GM18861 (cell line): Measurements from ENCODE around the gene IL1RL2.

Experiments used
- ATAC-seq: cut with Tn5 transposase; IDR thresholded peaks from one replicate; pipeline ENCODE4 v1.9.1; 2021; ENCODE audit not compliant: unreplicated experiment

Gene IL1RL2

DNA sequence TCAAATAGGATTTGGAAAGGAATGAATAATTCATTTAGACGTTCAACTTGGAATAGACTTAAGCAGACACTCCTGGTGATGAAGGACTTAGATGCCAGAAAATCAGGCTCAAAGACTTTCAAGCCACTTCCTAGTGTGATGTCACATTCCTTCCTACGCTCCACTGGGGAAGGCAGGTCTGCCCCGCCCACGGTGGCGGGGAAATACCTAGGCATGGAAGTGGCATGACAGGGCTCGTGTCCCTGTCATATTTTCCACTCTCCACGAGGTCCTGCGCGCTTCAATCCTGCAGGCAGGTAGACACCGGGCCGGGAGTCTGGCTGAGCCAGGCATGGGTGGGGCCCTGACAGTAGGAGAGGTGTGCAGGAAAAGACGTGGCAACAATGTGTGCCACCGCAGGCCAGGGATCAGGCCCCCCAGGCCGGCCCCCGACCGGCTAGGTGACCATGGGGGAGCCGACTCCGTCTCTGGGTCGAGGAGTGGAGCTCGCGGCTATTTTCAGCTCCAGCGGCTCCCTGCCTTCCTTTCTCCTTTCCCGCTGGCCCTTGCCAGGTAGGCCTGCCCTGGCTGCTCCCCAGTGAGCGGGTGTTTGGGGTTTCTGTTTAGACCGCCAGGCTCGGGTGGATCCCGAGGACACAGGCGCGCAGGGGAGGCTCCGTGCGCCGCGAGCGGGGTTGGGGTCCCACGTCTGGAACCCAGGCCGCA, at the start of gene IL1RL2:
IL1RL2 (plus strand) TSS at position 233 of the 705 bp plus-strand sequence. CDS start 845 bp downstream, outside the sequence.
- no peak for ATAC-seq

DNA sequence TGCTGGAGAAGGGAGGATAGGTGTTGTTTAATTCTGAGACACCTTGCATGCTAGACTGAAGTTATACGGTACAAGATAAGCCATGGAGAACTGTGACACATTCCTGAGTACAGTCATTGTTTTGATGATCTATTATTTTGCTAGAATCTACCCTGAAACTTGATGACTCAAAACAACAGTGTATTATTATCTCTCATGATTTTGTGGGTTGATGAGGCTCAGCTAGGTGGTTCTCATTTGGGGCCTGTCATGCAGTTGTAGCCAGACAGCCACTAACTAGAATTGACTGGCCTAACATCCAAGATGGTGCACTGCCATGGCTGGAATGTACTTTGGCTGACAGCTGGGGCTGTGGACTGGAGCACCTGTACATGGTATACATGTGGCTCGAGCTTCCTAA, 49.7 kb upstream of the IL1RL2 start:
- ATAC-seq, result no peak

DNA sequence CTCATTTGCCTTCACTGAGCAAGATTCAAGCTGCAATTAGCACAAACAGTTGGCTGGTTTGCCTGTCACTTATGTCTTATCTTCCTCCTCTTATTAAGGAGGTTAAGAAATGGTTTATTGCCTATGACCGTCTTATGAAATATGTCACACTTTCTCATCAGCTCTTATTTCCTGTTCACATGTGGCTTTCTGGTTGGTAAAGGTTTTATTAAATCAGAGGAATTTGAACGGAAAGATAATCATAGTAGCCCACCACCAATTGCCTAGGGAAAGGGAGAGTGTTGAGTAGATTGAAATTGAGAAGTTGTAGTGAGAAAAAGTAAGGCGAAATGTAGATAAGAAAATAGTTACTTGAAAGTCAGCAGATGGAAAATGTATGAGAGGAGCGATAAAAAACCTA, 48.5 kb upstream of the IL1RL2 start:
- no peak for ATAC-seq

DNA sequence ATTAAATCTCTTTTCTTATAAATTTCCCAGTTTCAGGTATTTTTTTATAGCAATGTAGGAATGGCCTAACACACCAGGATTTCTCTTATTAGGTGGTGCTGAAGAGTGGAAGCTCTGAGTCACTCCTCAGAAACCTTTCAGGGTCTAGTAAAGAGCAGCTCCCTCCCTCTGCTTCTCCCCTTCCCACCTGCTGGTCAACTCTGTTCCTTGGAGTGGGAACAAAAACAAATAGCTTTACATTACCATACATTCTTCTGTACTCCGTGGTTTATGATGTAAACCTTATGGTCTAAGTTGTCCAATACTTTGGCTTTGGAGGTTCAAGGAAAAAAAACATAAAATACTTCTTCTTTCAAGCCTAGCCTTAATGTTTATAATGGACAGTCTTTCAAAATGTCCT, 47.0 kb upstream of the IL1RL2 start:
- no peak for ATAC-seq

DNA sequence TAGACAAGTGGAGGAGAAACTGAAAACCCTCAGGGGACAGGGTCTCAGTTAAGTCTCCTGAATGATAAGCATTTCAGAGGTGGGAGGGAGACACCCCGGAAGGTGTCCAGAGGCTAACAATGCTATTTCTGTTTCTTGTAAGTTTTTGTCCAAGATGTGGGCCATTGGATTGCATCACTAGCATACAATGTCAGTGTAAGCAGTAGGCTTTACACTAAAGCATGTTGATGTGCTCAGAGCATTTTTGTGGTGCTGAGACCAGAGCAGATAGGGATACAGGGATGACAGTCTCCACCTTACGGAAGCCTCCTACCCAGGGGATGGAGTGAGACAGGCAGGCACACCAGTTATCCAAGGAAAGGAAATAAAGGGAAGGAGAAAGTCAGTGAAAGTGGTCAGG, 46.4 kb upstream of the IL1RL2 start:
- no peak for ATAC-seq

DNA sequence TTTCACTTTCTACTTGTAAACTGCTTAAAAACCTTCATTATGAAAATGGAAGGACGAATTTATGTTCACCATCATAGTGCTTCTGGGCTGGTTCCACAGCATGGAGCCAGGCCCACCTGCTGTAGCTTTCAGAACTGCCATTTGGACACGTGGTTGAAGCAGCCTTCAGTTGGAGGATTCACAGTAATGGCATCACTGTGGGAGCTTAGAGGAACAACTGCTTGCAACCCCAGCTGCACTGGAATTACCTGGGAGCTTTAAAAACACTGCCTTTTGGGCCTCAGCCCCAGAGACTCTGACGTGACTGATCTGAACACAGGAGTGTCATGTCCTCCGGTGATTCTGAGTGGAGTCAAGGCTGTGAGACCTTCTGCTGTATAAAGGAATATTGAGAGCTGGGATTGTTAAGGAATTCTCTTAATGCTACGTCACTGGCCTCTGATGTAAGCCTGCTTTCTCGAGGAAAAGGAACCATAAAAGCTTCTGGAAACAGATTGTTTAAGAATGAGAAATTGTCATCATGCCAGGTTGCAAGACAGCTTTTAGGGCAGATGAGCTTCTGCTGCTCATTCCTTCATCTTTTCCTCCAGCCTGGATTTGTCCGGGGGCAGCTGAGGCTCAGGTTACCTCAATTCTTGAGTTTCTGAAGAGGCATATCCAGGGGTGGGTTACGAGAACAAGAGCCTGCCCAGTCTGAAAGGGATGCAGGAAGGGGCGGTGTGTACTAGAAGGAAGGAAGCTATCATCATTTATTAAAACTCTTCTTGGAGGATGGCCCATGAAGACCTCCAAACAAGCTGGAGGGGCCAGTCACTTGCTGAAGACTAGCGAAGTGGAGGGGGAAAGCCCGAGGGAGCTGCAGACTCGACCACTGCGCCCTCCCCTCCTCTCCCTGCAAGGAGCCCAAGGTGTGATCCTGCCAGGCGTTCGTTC, 45.5 kb upstream of the IL1RL2 start:
- ATAC-seq, result no peak

DNA sequence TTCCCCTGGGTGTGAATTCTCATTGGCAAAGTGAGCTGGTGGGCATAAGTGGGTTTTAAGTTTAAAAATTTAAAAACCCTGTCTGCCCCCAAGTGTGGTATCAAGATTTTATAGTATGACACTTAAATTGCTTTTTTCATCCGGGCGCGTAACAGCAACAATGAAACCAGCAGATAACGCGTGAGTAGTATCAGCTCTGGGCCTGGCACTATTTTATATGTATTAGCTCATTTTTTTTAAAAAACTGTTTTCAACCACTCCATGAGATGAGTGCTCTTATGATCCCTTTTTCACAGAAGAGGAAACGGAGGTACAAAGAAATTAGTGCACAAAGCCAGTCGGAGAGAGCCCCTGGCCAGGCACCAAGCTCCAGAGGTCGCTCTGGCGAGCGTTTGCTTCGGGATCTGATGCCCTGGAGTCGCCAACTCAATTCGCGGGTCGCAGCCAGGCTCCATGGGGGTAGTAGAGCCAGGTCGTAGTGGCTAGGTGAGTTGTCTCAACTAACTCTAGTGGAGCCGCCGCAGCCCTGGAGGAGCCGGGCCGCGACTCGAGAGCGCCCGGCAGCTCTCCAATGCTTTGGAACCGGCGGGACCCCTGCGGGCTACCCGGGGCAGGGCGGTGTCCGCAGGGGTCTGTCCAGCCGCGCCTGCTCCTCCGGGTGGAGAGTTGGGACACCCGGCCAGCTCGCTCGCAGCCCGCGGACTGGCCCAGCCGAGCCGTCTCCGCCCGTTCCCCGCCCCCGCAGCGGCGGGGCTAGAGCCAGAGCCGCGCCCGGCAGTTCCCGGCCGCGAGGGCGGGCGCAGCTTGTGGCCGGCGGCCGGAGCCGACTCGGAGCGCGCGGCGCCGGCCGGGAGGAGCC, 44.6 kb upstream of the IL1RL2 start, which contains the start of gene IL1R1:
IL1R1 (plus strand) TSS at position 777 of the 859 bp plus-strand sequence. CDS start 14,979 bp downstream, outside the sequence.
- no peak for ATAC-seq

DNA sequence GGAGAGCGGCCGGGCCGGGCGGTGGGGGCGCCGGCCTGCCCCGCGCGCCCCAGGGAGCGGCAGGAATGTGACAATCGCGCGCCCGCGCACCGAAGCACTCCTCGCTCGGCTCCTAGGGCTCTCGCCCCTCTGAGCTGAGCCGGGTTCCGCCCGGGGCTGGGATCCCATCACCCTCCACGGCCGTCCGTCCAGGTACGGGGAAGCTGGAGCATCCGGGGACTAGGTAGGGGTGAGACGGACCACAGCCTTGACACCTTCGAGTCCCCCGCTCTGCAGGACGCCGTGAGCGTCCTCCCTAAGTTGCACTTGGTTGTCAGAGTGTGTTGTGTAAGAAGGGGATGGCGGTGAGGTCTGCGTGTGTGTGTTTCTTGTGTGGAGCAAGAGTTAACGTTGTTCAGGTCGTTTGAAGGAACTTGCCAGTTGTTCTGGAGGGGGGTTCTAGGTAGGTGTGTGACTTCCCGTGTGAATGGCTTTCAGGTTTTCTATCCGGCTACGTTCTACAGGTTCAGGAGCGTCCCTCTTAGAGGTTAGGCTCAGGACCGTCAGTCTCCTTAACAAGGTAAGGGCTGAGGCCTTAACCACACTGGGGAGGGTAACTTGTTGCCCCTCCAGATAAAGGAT, 43.9 kb upstream of the IL1RL2 start:
- no peak for ATAC-seq

DNA sequence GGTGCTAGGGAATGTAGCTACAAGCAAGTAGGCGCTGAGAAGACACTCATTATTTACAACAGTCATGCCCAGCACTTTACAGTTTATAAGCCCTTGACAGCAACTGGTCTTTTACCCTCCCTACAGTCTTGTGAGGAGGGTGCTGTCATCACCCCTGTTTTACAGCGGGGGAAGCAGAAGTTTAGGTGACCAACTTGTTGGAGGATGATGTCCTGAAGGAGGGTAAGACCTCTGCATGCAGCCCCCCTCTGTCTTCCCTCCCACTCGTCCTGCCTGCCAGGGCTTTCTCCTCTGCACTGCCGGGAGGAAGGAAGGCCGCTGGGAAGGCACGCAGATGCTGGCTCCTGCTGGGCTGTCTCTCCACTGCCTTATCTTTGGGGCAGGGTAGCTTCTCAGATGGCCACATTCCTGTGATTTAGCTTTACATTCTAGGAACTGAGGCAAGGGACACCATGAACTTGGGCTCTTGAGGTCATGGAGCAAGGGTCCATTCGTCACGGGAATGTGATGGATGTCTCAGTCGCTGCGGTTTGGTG, 43.3 kb upstream of the IL1RL2 start:
- no peak for ATAC-seq

DNA sequence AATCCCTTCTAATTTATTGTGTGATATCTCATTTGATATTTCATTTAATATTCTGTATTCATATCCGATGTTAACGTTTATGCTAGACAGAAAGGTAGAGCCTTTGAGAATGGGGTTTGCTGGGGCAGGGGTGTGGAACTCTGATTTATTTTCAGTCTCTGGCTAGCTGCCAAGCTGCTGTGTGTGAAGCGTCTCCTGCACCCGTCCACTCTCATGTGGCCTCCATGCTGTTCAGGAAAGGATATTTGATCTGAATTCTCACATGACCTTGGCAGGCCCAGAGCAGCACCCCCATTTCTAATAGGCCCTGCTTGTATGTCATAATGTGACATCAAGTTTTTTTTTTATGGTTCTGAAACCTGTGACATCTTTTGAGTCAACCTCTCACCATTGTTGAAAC, 42.7 kb upstream of the IL1RL2 start:
- ATAC-seq, result no peak

DNA sequence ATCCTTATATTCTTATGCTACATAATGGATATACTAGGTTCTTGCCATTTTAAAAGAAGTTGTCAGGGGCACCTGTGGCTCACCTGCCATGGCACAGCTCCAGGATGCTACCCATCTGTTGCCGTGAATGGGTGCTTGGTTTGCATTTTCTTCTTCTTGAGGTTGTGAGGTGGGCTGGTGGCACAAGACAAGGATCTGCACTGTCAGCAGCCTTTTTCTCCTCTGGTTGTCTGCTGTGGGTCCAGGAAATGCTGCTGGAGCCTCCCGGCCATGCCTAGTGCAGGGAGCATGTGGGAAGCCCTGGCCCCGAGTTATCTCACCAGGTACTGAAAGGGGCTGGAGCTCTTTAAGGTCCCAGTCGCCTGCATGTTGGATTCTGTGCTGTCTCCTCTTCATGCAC, 41.7 kb upstream of the IL1RL2 start:
- no peak for ATAC-seq

DNA sequence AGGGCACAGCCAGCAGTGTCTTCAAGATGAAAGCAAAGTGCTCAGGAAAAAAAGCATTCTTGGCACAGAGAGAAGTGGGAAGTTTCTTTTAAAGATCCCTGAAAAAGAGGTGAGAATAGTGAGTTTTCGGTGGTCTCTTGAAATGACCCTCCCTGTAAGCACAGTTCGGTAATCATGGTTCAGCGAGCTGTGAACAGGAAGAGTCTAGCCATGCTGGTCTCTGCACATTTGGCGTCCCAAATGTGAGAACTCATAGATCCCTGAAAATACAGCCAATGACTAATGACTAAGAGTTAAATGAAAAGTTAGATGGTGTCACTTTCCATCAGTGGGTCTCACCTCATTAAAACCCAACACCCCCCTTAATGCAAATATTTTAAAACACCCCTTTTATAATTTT, 40.9 kb upstream of the IL1RL2 start:
- no peak for ATAC-seq

DNA sequence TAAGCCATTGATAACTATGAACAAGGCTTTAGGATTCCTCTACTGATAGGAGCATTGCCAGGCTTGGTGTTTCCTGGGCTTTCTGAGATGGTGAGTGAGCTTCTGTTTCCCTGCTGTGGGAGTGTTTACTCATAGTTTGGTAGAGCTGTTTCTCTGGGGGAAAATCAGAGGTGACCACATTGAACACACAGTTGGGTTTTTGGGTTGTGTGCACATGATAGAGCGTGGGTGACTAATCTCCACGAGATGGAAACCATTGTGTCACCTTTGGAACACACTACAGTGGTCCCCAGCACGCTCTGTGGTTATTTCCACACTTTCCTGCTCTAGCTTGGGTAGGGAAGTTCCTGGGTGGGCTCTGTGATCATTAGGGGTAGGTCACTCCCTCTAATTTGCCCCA, 38.9 kb upstream of the IL1RL2 start:
- no peak for ATAC-seq

DNA sequence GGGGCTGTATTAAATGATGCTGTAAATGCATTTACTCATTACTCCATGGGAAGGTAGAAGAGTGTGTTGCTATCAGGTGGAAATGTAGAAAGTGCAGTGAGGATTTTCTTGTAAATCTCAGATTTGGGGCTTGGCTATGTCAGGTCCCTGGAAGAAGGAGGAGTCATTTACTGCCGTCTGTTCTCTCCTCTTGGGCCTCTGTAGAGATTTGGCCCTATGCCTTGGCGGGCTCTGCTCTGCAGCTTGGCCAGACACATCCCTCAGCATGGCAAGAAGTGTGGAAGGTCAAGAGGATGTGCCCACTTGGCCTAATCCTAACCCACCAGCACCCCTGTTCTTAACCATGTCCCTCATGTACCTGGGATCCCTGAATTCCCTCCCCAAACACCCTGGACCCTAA, 37.6 kb upstream of the IL1RL2 start:
- no peak for ATAC-seq

DNA sequence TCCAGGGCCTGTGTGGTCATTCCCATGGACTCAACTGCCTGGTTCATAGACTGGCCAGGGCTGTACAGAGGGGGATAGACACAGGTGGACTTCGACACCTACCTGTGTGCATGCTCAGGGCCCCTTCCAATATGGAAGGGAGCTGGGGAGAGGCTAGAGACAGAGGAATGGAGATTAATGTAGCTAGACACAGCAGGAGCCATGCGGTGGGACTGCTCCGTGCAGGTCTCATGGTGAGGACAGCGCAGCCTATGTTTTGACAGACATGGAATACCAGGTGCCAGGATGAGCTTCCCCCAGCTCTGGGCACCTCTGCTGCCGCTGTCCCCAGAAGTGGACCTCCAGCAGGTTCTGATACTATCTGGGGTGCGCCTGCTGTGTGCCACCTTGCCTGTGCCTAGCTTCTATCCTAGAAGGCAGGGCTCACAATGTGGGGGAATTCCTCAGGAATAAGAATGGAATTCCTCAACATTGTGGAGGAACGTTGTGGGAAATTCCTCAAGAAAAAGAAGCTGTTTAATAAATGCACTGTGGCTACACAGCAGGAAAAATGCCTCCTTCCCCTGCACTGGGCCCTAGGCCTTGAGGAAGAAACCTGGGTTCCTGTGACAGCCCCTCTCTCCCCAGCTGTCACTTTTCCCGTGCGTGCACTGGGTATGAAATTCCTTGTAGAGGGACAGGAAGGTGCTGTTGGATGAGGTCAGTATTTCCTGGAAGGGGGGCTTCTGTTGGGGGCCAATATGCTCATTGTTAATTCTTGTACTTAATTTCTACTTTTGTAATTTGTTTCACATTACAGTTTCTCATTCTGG, 37.0 kb upstream of the IL1RL2 start:
- no peak for ATAC-seq

DNA sequence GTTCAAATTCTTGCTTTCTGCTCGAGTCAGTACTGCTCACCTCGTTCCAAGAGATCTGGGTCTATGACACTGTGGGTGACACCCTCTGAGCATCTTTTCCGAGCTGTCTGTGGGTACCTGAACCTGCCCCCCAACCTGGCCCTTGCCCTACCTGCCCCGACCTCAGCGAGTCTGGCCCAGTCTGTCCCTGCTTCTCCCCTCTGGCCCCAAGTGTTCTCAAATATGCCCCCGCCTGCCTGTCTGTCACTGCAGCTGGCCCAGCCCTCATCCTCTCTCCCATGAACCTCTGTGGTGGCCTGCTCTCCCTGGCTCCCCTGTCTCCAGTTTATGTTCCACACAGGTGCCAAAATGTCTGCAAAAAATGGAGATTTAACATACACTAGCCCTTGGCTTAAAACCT, 32.5 kb upstream of the IL1RL2 start:
- ATAC-seq, result no peak

DNA sequence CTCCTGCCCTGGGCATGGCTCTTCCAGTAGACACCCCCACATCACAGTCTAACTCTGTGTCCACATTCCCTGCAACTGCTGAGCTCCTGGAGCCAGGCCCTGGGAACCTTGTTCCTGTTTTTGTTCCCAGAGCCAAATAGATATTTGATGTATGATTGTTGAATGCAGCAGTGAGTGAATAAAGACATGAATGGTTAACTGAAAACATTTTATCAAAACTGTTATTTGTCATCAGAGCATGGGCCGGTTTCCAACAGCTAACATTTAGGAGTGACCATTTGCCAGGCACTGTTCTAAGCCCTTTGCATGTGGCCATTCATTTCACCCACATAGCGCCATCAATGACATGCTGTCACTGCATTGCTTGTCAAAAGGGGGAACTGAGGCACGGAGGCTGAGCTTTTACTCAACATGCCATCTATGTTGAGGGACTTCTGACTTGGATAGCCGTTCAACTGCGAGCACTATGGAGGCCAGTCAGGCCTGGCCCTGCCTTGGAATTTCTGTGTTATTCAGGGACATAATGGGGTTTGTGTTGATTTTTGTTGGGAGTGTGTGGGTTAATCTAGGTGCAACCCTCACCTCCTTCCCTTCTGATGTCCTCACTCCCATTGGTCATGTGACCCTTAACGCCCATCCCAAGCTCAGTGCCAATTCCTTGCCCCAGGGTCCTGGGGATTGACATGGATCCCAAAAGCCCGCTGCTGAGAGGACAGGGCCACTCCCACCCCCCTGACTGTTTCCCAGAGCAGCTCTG, 31.7 kb upstream of the IL1RL2 start:
- no peak for ATAC-seq

DNA sequence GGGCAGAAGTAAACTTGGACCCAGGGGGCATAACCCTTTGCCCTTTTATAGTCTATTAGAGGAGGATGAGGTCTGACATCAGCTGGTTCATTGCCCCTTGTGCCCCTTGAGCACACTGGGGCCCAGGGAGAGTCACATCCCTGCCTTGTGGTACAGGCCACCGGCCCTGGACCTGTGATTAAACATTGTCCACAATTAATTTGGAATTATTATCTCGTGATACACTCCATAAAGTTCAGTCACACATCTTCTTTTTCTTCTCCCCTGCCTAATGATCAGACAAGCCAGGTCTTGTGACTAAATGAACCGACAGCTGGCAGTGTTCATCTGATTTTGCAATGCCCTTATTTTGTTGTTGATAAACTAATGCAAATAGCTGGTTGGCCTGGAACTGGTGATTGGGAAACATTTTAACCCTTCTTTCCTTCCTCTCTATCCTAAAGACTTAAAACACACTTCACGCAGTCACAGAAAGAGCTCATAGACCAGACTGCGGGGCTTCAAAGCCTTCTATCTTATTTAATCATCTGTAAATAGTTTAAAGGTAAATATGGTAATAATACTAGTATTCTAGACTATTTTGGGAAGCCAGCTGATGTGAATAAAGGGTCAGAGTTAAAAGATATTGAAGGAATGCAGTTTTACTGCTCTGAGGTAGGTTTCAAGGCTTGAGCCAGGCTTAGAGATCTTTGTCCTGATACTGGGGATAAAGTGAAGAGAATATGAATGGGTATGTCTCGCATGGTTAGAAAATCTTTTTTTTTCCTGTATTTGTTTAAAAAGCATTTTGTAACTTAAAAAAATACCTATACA, 30.9 kb upstream of the IL1RL2 start:
- ATAC-seq, result no peak
